ENCODE measurements around the gene APEH. TPM values are rescaled to one million over a fixed set of nuclear protein-coding genes. Genes with fewer than 3 reads are reported as not detected.
A peak's percentile ranks its signal among the peaks of the same experiment; 100 is the strongest.

The APEH gene
- total RNA-seq = 74.4 TPM

- ATAC-seq = peak; percentile 80
- DNase-seq (ENCODE audit: low spot score) = peak; percentile 98
Observed at GRCh38 chr3:49673715-49674496, at the start of gene APEH. Gene APEH, plus strand, starts transcription at chr3:49674351. Its CDS starts 51 bp downstream, at chr3:49674402.

DNA sequence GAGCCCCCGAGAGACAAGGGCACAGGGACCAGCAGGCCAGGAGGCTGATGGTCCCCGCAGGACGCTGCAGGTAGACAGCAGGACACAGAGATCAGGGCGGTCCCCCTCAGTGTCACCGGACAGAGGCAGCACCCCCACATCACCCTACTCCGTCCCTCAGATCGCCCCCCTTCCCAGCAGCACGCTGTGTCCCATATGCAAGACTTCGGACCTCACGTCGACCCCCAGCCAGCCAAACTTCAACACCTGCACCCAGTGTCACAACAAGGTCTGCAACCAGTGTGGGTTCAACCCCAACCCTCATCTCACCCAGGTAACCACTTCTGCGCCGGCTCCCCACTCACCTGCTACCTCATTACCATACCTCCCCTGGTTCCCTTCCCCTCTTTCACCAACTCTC is 49.1 kb upstream of the APEH start:
- no peak for ATAC-seq

DNA sequence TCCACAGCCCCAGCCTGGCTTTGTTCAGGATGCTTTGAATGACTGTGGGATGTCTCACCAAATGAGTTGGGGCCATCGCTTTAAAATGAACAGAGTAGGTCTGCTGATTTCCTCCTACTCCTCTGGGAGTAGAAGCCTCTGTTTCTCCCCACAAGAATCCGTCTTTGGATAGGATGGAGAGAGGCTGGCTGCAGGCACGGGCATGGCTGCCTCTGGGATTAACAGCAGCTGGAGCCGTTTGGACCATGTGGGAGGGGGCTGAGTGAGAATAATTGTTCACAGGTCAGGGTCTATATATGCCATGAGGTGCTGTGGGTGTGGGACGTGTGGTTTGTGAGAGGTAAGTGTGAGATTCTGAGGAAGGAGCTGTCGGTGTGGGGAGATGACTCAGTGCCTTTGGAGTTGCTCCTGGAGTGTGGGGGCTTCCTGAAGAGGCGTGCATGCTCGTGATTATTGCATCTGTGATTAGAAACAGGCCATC is 48.0 kb upstream of the APEH start:
- DNase-seq (ENCODE audit: low spot score) (no peak), ATAC-seq (no peak)

More for the DNA sequence above, 49.1 kb upstream of the APEH start:
- no peak for DNase-seq (ENCODE audit: low spot score)

DNA sequence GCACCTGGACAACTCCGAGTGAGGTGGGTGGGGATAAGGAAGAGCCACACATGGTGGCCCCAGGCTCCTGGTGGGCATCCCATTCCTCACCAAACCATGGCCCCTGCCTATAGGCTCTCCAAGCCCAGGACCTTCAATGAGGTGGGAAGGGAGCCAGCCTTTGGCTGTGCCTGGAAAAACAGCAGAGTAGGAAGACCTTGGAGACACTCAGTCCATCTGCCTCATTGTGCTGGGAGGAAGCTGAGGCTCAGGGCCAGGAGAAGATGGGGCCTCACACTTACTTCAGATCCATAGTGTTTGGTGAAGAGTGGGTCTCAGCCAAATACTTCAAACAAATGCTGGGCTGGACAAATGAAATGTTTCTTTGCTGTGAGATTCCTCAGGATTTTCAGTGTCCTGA is 47.4 kb upstream of the APEH start:
- DNase-seq (ENCODE audit: low spot score) (no peak), ATAC-seq (no peak)

- DNase-seq (ENCODE audit: low spot score) (no peak), ATAC-seq (no peak)
Observed at GRCh38 chr3:49627634-49628033, 46.5 kb upstream of the APEH start.

- ATAC-seq = no peak
- no peak for DNase-seq (ENCODE audit: low spot score)
Observed at GRCh38 chr3:49628249-49628648, 45.9 kb upstream of the APEH start.

- no peak for ATAC-seq
- no peak for DNase-seq (ENCODE audit: low spot score)
Observed at GRCh38 chr3:49629451-49629850, 44.7 kb upstream of the APEH start.

GRCh38 chr3:49629866-49630265 is 44.3 kb upstream of the APEH start:
- DNase-seq (ENCODE audit: low spot score) (no peak), ATAC-seq (no peak)

GRCh38 chr3:49630784-49631183 is 43.4 kb upstream of the APEH start:
- no peak for ATAC-seq
- no peak for DNase-seq (ENCODE audit: low spot score)

DNA sequence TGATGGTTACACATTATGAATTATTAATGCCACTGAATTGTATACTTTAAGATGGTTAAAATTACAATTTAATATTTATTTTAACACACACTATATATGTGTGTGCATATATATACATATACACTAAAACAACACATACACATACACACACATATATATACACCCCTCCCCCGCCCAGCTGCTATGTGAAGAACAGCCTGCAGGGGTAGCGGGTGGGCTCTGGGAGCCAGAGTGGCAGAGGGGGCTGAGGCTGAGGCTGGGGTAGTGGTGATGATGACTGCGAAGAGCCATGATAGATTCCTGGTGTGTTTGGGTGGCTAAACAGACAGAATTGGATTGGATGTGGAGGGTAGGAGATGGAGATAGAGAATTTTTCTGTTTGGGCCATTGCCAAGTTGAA is 39.4 kb upstream of the APEH start:
- ATAC-seq (no peak), DNase-seq (ENCODE audit: low spot score) (no peak)

- ATAC-seq = no peak
Observed at GRCh38 chr3:49636883-49637609, 37.1 kb upstream of the APEH start.

GRCh38 chr3:49638445-49638844 is 35.7 kb upstream of the APEH start:
- no peak for ATAC-seq

More at GRCh38 chr3:49636883-49637609, 37.1 kb upstream of the APEH start:
- DNase-seq (ENCODE audit: low spot score) = no peak

DNA sequence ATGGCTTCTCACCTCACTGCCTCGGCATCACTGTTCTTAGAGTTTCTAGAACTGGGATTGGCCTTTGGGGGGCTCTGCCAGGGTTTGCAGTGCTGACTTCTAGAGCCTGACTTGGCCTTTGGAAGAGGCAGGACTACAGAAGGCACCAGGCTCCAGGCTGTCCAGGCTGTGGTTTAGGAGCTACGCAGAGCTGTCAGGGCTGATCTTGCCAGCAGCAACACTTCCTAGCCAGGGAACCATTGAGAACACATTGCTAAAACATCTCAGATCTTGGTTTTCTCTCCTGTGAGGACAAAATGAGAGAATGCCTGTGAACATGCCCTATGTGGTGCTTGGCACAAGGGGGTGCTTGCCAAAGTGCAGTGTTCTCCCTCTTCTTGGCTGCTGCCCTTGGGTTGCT is 34.6 kb upstream of the APEH start:
- ATAC-seq (no peak), DNase-seq (ENCODE audit: low spot score) (no peak)

More at GRCh38 chr3:49638445-49638844, 35.7 kb upstream of the APEH start:
- DNase-seq (ENCODE audit: low spot score) = no peak

DNA sequence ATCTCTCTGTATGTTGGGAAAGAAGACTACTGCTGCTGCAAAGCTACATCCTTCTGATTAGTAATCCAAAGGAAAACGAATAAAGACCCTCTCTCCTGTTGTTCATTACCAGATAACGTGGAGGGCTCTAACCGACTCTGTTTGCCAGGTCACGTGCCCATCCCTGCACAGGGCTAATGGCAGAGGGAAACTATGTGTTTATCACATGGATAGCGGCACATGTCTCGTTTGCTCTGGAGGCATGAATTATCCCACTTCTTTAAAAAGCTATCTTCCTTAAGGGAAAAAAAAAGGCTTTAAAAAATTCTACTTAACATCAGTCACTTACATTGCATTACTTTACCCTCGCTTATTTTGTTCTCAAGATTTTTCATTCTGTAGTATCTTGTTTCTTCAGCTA is 32.9 kb upstream of the APEH start:
- no peak for DNase-seq (ENCODE audit: low spot score)

DNA sequence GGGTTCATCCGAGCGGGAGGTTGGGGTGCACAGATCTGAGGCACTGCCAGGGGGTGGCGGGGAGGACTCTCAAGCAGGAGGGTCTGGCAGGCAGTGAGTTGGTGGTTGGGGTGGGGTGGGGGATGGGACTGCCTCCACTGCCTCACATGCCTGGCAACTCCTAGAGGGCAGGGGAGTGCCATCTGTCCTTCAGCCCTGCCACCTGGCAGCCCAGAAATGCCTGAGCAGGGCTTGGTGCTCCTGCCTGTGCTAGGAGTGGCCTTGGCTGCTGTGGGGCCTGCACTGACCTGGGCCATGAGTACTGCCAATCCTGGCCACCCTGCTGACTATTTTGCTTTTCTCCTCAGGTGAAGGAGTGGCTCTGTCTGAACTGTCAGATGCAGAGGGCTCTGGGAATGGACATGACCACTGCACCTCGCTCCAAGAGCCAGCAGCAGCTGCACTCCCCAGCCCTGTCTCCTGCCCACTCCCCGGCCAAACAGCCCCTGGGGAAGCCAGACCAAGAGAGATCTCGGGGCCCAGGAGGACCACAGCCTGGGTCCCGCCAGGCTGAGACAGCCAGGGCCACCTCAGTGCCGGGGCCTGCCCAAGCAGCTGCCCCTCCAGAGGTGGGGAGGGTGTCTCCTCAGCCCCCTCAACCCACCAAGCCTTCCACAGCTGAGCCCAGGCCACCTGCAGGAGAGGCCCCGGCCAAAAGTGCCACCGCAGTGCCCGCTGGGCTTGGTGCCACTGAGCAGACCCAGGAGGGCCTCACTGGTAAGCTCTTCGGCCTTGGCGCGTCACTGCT is 32.0 kb upstream of the APEH start:
- no peak for DNase-seq (ENCODE audit: low spot score)

More for the DNA sequence above, 32.9 kb upstream of the APEH start:
- ATAC-seq = no peak

GRCh38 chr3:49642708-49643145 is 31.4 kb upstream of the APEH start:
- DNase-seq (ENCODE audit: low spot score) = no peak

More for the DNA sequence above, 32.0 kb upstream of the APEH start:
- no peak for ATAC-seq

DNA sequence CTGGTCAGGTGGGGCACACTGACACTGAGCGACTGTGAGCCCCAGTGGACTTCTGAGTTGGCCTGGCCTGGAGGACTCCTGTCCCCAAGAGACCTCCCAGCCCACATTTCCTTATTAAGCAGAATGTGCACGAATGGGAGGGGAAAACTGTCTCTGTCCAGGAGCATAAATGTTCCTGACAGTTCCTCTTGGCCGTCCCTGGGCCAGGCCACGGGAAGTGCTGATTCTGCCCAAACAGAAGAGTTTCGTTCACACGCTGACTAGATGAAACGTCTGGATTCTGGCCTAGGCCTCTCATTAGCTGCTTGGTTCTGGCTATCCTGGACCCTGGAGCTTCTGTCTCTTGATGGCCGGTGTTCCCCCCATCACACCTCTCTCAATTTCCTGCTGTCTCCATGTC is 29.5 kb upstream of the APEH start:
- ATAC-seq = peak; percentile 26
- DNase-seq (ENCODE audit: low spot score) = no peak

More at GRCh38 chr3:49642708-49643145, 31.4 kb upstream of the APEH start:
- ATAC-seq = no peak

DNA sequence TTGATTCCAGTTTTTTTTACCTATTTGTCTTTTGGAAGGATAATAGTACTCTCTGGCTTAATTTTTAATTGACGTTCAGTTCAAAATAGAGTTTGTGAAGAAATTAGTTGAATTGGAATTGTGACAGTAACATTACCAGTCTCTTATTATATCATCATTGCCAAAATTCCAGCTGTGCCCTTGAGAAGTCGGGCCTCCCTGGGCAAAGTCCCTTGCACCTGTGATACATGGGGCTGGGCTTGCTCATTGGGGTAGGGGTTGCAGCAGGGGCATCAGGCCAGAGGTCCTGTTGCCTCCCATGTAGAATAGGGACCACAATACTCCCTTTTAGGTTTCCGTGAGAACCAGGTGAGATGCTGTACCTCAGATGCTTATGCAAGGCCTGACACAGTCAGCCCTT is 27.9 kb upstream of the APEH start:
- ATAC-seq (peak; percentile 38), DNase-seq (ENCODE audit: low spot score) (no peak)

DNA sequence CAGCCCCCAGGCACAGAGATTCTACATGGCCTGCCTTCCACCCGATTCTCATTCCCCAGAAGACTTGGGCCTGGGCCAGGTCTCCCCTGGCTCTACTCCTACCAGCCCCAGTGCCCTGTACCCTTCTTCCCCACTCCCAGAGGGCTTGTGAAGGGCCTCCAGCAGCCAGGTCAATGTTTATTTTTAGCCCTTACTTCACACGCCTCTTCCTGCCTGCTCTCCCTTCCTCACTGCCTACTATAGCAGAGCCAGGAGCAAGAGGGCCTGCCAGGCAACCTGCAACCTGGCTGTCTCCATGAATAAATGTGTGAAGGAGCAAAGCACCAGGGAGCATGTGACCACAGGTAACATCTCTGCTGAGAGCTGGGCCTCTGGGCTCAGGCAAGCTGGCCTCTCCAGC is 26.4 kb upstream of the APEH start:
- DNase-seq (ENCODE audit: low spot score) (no peak), ATAC-seq (no peak)

- DNase-seq (ENCODE audit: low spot score) = no peak
Observed at GRCh38 chr3:49648354-49649019, 25.7 kb upstream of the APEH start.

GRCh38 chr3:49649576-49649975 is 24.6 kb upstream of the APEH start:
- DNase-seq (ENCODE audit: low spot score) (no peak), ATAC-seq (no peak)

More at GRCh38 chr3:49648354-49649019, 25.7 kb upstream of the APEH start:
- ATAC-seq = no peak

Data from left lobe of liver (tissue), 2 donors.